GM12865 (cell line): ENCODE results near the gene FOXK1.
A peak's percentile ranks its signal among the peaks of the same experiment; 100 is the strongest.

Experiments used
- DNase-seq: peaks from one replicate; pipeline ENCODE4 v3.0.0; 2010; ENCODE audit warnings: low read depth
- H3K4me3 ChIP-seq: 2 replicates; pipeline ENCODE4 v1.5.1; 2011; ENCODE audit warnings: mild to moderate bottlenecking, low read depth, low read length, control low read depth
- TF ChIP-seq, protein P1 (sequence below): IDR thresholded peaks from 2 replicates; pipeline ENCODE4 v1.5.1; 2011; ENCODE audit warnings: low read length, control low read depth, low read depth, inconsistent platforms; ENCODE audit not compliant: insufficient read depth; ENCODE audit errors: missing control alignments

The FOXK1 gene

DNA sequence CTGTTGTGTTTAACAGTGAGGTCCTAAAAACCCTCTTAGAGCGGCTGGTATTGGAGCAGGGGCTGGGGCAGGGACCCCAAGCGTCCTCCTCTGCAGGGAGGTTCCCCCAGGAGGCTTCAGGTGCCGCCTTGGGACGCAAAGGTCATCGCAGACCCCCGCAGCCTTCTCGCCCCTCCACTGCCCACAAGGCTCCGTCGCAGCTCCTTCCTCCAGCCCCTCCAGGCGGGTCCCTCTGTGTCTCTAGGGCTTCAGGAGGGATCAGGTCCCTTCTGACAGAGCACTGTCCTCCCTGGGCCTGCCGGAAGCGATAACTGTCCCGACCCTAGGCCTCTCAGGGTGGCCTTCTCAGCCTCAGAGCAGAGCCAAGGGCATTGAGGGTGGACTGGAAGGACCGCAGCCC, 67.3 kb downstream of the FOXK1 start:
- TF ChIP-seq, protein P1, sequence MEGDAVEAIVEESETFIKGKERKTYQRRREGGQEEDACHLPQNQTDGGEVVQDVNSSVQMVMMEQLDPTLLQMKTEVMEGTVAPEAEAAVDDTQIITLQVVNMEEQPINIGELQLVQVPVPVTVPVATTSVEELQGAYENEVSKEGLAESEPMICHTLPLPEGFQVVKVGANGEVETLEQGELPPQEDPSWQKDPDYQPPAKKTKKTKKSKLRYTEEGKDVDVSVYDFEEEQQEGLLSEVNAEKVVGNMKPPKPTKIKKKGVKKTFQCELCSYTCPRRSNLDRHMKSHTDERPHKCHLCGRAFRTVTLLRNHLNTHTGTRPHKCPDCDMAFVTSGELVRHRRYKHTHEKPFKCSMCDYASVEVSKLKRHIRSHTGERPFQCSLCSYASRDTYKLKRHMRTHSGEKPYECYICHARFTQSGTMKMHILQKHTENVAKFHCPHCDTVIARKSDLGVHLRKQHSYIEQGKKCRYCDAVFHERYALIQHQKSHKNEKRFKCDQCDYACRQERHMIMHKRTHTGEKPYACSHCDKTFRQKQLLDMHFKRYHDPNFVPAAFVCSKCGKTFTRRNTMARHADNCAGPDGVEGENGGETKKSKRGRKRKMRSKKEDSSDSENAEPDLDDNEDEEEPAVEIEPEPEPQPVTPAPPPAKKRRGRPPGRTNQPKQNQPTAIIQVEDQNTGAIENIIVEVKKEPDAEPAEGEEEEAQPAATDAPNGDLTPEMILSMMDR, result no peak
- H3K4me3 ChIP-seq, result no peak overlapping the region

GRCh38 chr7:4749798-4750197, 67.7 kb downstream of the FOXK1 start:
- H3K4me3 ChIP-seq, result no peak overlapping the region
- TF ChIP-seq, protein P1, result no peak
- DNase-seq, result no peak

More for the DNA sequence above, 67.3 kb downstream of the FOXK1 start:
- DNase-seq, result no peak

GRCh38 chr7:4751398-4751947, 69.4 kb downstream of the FOXK1 start:
- TF ChIP-seq, protein P1, result no peak
- no peak overlapping the region for H3K4me3 ChIP-seq
- DNase-seq, result no peak

DNA sequence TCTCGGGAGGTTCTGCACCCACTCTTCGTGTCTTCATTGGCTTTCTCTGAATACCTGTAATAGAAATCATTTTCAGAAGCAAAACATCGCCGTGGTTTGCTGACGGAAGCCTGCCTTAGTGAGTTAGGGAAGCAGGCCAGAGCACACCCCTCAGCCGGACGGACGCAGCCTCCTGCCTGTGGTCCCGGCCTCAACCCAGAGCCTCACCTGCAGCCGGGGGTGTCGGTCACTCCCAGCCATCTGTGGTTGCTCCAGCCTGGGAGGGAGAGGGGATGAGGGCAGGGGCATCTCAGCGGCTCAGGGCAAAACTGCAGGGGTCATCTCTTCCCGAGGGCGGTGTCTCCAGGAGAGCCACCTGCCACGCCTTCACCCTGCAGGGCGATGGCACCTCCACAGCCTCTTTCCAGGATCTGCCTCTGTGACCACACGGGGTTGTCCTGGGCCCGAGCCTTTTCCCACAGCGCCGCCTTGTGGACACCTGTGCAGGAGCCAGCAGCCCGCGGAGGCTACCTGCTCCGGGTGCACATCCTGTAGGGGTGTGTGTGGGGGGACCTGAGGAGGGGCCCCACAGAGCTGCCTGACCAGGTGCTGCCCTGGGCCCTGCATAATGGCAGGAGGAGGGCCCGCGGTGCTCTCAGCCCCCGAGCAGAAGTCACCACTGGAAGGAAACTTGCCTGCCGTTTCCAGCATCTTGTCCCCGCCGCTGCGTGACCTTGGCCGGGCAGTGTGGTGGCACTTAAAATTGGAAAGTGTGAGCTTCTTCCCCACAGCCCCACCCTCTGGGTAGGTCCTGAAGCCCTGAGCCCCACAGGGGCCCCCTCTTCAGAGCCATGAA, 71.7 kb downstream of the FOXK1 start:
- DNase-seq, result peak; percentile 85
- TF ChIP-seq, protein P1, result peak; percentile 96
- no peak overlapping the region for H3K4me3 ChIP-seq

- no peak overlapping the region for H3K4me3 ChIP-seq
These were observed 72.4 kb downstream of the FOXK1 start for GRCh38 chr7:4754433-4755010.

DNA sequence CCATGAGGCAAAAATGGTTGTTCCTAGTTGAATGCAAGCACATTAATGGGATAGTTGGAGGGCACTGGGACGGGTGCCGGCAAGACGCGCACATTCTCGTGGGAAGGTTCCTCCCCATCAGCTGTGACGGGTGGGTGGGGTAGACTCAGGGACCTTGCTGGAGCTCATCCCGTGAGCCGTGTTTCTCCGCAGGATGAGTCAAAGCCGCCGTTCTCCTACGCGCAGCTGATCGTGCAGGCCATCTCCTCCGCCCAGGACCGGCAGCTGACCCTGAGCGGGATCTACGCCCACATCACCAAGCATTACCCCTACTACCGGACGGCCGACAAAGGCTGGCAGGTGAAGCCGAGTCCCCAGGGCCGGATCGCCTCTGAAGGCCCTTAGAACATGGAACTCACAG, 73.0 kb downstream of the FOXK1 start:
- H3K4me3 ChIP-seq, result no peak overlapping the region
- no peak for DNase-seq
- TF ChIP-seq, protein P1, result no peak

More at GRCh38 chr7:4754433-4755010, 72.4 kb downstream of the FOXK1 start:
- TF ChIP-seq, protein P1, result no peak
- no peak for DNase-seq
